HG02623 (cell line): ENCODE measurements around the gene OGFRL1.

ENCODE experiments used
- ATAC-seq: cut with Tn5 transposase; IDR thresholded peaks from one replicate; pipeline ENCODE4 v1.9.1; 2021; ENCODE audit warnings: moderate library complexity; ENCODE audit not compliant: unreplicated experiment

The OGFRL1 gene

GRCh38 chr6:71333050-71333449 is 44.4 kb downstream of the OGFRL1 start:
- ATAC-seq, result no peak

DNA sequence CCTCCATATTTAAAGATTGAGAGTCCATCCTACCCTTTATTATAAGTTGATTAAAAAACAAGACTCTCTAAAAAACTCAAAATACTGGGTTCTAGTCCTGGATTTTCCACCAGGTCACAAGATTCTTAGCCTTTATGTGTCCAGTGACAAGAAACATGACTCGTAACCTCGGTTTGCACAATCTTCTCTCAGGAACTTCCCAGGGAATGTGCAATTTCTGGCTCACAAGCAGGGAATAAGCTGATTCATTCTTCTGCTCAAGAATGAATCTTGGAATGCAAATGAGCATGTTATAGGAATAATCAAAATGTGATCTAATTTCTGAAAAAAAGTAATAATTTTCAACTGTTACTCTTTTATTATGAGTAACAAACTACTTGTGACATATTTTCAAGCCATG is 45.1 kb downstream of the OGFRL1 start:
- no peak for ATAC-seq

GRCh38 chr6:71334768-71335167 is 46.2 kb downstream of the OGFRL1 start:
- ATAC-seq, result no peak

DNA sequence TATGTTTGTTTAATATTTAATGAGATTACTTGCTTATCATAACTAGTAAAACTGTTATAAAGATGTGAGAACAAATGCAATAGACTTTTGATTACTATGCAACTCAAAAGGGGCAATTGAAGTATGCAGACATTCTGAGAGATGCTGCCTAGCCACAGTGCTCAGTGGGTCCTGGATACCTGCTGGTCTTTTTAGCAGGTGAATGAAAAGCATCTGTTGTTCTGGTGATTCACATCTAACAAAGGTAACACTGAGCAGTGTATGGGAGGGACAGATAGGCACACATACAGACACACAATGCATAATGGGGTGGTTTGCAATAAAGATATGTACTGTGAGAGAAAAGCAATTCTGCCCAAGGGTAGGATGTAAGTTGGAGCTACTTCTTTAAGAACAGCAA is 46.9 kb downstream of the OGFRL1 start:
- no peak for ATAC-seq

DNA sequence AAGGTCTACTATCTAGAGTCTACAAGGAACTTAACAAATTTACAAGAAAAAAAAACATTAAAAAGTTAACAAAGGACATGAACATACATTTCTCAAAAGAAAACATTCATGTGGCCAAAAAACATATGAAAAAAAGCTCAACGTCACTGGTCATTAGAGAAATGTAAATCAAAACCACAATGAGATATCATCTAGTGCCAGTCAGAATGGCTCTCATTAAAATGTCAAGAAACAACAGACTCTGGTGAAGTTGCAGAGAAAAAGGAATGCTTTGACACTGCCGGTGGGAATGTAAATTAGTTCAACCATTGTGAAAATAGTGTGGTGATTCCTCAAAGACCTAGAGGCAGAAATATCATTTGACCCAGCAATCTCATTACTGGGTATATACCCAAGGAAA is 48.3 kb downstream of the OGFRL1 start:
- no peak for ATAC-seq

- no peak for ATAC-seq
These were observed 50.1 kb downstream of the OGFRL1 start for GRCh38 chr6:71338540-71339316.

GRCh38 chr6:71342772-71343171 is 54.2 kb downstream of the OGFRL1 start:
- ATAC-seq, result no peak

- ATAC-seq, result no peak
These were observed 57.1 kb downstream of the OGFRL1 start for GRCh38 chr6:71345476-71346333.

GRCh38 chr6:71346334-71346694 is 57.7 kb downstream of the OGFRL1 start:
- no peak for ATAC-seq

DNA sequence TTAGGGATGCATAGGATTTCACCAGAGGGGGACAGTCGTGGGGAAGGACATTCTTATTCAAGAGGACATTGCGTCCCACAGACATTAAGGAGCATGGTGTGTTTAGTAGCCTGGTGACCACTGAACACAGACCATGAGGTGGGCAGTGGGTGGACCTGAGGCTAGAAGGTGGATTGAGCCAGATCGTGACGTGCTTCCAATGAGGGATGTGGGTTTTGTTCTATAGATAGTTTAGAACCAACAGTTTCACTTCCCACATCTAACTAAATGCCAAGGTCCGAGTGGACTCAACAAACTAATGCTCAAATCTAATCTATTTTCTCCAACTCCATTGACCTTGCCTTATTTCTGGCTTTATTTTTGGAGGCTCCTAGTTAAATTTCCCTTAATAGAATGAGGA is 58.5 kb downstream of the OGFRL1 start:
- ATAC-seq, result no peak

- ATAC-seq, result no peak
These were observed 60.8 kb downstream of the OGFRL1 start for GRCh38 chr6:71349395-71349794.

GRCh38 chr6:71349976-71350615 is 61.5 kb downstream of the OGFRL1 start:
- no peak for ATAC-seq

- ATAC-seq, result no peak
These were observed 62.6 kb downstream of the OGFRL1 start for GRCh38 chr6:71351190-71351589.
